Activated T-helper 1 cell treated with Interleukin-2 at 50 U/mL for 16 hours (primary cell): ENCODE measurements around the gene MRRF.
"Not testable (repeated sequence)": the region's sequence is repeated elsewhere in the genome, so short reads cannot be mapped to it uniquely, and the experiment has no call there.

Source experiments
- DNase-seq: peaks from one replicate; pipeline ENCODE4 v3.0.0-alpha.2; 2020; ENCODE audit warnings: low read depth

The MRRF gene

DNA sequence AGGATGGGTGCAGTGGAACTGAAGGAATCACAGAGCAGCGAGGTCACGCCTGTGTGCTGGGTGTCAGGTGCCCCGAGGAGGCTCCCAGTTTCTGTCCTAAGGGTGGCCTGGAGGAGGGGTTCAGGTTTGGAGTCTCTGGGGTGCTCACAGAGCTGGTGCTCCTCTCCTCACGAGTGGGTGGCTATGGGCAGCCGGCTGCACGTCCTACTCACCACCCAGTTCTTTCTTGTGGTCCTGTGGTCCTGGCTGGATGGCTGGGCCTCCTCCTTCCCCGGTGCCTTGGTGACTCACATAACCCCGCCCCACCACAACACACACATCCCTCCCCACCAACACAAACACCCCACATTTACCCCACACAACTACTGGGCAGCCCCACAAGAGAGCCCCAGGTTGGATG is 96.2 kb downstream of the MRRF start:
- DNase-seq = no peak

DNA sequence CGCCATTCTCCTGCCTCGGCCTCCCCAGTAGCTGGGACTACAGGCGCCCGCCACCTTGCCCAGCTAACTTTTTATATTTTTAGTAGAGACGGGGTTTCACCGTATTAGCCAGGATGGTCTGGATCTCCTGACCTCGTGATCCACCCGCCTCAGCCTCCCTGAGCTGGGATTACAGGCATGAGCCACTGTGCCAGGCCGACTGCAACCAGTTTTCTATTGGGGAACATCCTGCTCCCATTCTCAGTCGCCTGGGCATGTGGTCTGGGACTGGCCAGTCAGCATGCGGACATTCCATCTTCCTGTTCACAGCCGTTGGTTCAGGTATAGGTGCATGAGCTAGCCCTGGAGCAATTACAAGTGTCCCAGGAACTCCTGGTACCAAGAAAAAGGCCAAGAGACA is 98.4 kb downstream of the MRRF start:
- not testable (repeated sequence) for DNase-seq

DNA sequence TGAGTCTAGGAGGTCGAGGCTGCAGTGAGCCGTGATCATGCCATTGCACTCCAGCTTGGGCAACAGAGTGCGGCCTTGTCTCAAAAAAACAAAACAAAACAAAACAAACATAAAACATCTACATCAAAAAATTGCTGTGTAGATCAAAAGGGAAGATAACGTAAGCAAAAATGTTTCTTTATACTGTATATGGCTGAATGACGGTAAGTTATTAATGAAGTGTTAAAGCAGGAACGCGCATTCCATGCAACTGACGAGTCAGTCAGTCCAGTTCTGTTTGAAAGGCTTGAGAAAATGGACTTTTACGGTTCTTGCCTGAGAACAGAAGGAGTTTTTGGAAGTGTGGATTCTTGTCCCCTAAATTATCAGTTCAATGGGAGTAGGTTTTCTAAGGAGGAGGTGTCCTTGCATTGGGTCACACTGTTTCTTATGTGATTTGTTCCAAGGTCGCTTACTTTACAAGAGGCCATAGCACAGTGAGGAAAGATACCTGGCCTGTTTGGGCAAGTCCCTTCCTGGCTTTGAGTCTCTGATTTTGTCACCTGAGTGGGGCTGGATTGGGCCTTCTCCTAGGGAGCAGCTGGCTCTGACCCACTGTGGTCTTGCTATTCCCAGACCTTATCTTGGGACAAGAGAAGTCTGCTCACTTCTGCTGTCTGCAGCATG is 99.6 kb downstream of the MRRF start:
- no peak for DNase-seq

DNA sequence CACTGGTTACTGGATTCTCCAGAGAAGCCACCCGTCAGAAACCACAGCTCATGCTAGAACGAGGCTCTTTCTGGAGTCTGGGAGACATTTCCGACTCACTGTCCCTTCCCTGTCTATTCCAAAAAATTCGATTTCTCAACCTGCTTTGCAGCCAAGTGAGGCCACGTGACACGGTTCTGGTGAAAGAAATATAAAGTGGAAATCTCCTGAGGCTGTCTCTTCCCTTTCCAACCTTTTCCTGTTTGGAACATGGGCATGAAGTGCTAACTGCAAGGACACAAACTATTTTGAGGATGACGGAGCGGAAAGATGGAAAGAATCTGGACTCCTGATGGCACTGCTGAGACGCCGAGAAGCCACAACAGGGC is 100.1 kb downstream of the MRRF start:
- DNase-seq = no peak

DNA sequence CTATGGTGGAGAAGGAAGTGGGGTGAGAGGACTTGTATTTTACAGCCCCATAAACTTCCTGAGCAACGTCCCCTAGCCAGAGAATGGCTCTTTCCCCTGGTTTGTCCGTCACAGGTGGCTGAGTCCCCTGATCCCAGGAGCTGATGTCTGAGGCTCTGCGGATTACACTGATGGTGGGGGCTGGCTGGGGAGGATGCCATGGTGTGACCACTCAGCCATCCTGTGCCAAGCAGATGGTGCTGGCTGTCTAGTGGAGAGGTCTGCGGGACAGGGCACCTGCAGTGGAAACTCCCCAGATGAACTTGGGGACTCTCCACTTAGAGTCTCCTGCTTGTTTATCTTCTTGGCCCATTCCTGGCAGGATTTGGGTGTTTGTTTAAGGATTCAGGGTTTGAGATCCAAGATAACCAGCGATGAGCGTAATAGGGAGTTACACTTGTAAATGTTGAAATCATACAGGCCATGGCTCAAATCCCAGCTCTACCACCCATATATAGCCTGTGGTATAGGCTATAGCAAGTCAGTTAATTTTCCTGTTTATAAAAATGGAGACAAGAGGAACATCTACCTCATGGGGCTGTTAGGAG is 101.5 kb downstream of the MRRF start:
- DNase-seq = no peak

DNA sequence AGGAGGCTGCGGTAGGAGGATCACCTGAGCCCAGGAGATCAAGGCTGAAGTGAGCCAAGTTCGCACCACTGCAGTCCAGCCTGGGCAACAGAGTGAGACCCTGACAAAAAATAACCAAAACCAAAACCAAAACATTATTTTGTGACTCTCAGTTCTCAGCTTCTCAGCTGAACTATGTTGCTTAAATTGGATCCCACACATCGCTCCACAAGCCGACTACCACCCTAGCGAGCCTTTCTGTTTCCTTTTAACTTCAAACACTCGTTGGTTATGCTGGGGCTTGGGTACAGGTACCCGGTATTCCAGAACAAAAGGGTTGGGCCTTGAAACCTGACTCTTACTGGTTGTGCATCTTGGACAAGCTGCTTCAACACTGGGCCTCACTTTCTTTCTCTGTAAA is 102.4 kb downstream of the MRRF start:
- DNase-seq = no peak

DNA sequence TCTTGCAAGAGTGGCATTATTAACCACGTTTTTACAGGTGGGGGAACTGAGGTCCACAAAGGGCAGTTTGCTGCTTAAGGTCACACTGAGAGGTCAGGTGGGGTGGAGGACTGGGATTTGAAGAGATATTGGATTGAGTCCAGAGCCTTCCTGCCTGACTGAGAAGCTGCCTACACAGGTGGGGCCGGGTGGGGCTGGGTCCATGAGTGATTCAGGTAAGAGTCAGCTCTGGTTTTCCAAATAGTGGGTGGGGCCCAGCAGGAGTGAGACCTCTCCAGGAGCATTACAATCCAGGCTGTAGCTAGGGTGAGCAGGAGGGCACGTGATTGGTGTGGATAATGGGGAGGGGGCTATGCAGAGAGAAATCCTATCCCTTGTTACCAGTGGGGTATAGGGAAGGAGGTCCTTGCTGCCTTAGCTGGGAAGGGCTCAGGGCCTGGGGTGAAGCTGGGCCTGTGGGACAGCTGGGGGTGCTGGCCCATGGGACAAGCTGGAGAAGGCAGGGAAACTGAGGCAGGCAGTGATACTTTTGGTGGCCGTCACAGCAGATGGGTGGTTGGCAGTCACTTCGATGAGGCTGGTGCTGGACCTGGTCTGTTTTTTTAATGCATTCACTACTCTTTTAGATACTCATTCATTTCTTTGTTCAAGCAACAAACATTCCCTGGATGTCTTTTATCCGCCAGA is 103.2 kb downstream of the MRRF start:
- DNase-seq = no peak

DNA sequence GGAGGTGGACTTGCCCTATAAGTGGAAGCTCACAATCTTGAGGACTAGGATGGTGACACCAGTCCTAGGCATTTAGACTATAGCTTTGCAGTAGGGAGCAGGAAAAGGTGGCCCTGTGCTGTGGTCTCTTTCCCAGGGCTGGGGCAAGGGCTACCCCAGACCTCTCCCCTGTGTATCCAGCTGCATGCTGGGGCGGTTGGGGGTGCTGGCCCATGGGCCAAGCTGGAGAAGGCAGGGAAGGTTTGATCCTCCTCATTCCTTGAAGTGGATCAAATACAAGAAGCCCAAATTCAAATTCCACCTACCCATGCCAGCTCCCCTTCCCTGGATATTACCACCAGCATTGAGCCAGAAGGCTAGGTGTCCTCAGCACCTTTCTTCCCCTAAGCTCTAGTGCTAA is 104.0 kb downstream of the MRRF start:
- DNase-seq = no peak

DNA sequence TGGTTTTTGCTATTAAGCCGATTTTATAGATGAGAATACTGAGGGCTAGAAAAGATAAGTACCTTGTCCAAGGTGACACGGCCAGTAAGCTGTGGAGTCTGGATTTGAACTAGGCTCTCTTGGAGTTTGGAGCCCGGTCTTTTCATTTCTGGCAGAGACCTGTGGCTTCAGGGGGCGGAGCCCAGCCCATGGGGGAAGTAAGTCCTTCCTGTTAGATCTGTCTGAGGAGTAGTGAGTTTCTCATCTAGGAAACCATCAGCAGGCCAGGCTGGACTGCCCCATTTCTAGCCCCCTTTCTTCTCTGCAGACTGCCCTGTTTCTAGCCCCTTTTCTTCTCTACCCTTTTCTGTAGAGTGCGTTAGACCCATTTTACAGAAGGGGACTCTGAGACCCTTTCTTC is 105.6 kb downstream of the MRRF start:
- DNase-seq = no peak

DNA sequence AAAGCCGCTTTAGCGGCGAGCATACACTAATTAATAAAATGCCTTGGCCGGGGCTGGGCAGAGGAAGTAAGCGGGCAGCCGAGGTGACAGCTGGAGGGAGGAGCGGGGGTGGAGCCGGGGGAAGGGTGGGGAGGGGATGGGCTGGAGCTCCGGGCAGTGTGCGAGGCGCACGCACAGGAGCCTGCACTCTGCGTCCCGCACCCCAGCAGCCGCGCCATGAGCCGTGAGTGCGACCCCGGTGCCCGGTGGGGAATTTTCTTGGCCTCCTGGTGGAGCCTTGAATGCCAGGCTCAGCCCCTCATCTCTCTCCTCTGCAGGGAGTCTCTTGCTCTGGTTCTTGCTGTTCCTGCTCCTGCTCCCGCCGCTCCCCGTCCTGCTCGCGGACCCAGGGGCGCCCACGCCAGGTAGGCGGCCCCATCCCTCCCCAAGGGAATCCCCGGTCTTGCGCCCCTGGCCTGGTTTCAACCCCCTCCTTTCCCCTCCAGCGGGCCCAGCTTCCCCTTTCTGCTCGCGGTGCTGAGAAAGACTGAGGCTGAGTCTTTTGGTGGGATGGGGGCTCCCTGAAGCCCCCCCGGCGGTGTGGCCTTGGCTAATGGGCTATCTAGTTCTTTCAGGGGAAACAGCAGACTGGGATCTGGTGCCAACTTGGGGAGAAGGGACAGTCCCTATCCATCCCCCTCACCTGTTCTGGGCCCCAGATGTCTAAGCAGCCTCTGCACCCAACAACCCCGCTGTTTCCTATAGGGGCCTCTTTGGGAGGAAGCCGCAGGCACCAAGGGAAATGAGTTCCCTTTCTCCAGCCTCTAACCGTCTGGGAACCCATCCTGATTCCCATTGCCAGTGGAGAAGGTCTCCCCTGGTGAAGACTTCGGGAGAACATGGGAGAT is 106.4 kb downstream of the MRRF start, which contains the start of gene PTGS1:
Gene PTGS1 (plus strand): TSS at position 156 of the 887 bp plus-strand sequence. CDS start 61 bp downstream, at position 217.
- no peak for DNase-seq

DNA sequence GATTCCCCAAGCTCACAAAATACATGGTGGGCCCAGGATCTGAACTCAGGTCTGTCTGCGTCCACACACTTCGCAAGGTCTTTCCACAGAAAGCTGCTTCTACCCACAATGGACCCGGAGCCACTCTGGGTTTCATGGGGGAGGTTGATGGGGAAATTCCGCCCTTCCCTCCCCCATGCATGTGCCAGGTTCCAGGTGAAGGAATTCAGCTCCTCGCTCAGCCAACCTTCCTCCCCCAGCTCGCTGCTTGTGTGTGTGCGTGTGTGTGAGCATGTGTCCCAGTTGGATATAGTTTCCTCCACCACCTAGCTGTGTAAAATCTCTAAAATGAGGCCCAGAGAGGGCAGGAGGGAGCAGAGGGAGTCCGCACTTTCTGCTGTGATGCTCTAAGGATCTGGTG is 107.2 kb downstream of the MRRF start:
- DNase-seq = no peak

DNA sequence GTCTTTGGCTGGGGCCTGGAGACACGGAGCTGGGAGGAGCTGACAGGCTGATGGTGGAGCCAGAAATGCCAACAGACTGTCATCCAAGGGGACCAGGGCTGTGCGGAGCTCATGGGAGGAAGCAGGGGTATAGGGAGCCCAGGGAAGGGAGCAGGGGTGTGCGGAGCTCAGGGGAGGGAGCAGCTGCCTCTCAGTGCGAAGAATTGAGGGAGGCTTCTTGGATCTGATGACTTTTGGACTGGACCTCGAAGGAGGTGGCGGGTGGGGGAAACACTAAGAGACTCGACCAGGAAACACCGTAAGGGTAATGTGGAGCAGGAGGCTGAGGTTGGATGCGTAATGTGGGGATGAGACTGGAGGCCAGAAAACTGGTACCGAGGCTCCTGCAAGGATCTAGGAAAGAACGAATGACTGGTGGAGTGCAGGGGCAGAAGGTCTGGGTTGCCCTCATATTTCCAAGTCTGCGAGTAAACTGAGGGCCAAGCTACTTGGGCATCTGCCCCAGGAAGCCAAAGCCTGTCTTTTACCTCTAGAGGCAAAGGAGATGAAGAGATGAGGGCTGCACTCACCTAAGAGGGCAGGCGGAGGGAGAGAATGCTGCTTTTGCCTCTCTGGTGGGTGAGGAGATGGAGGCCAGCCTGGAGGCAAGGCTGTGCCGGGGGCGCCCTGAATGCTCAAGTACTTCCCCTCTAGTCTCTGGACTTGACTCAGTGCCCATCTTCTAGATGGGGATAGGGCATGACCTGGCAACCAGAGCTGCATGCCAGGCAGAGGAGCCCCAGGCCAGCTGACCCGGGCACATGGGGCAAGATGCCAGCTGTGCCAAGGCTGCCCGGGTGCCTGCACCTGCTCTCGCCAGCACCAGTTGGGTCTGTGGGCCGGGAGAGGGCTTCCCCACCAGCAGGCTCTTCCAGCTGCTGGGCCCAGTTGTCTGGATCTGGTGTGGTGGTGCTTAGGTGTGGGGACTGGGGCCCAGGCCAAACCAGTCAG is 108.5 kb downstream of the MRRF start:
- no peak for DNase-seq

DNA sequence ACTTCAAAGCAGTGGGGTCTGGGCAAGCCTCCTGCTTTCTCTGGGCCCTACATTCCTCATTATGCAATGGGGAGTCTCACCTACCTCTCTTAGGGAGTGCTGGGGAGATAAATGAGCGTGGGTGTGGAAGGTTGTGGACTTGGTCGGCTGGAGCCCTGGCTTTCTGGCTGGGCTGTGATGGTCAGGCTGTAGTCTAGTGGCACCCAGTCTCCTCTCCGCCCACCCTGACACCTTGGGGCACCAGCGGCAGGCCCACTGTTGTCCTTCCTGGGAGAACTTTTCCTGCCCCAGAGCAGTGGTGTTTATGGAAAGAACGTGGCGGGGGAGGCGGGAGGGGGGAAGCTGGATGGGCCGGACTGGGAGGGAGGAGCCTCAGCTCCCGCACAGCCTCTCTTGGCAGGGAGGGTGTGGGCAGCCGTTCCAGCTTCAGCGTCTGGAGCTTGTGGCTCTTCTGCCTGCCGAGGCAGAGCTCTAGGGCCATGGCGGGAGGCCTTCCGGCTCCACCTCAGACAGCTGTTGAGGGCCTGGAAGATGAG is 110.3 kb downstream of the MRRF start:
- no peak for DNase-seq

DNA sequence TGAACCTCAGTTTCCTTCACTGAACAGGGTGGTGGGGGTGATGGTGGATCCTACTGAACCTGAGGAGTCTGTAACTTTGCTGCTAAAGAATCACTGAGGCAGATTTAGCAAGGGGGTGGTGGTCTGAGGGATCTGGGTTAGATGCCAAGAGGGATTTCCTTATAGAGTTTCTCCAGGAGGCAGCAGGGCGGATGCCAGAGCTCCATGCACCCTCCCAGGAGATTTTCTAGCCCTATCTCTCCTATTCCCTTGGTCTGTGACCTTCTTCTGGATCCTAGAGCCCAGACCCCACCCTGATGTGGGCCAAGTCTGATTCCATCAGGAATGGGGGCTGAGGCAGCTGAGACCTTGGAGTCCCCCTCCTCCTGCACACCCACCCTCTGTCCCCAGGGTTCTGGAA is 112.1 kb downstream of the MRRF start:
- no peak for DNase-seq

DNA sequence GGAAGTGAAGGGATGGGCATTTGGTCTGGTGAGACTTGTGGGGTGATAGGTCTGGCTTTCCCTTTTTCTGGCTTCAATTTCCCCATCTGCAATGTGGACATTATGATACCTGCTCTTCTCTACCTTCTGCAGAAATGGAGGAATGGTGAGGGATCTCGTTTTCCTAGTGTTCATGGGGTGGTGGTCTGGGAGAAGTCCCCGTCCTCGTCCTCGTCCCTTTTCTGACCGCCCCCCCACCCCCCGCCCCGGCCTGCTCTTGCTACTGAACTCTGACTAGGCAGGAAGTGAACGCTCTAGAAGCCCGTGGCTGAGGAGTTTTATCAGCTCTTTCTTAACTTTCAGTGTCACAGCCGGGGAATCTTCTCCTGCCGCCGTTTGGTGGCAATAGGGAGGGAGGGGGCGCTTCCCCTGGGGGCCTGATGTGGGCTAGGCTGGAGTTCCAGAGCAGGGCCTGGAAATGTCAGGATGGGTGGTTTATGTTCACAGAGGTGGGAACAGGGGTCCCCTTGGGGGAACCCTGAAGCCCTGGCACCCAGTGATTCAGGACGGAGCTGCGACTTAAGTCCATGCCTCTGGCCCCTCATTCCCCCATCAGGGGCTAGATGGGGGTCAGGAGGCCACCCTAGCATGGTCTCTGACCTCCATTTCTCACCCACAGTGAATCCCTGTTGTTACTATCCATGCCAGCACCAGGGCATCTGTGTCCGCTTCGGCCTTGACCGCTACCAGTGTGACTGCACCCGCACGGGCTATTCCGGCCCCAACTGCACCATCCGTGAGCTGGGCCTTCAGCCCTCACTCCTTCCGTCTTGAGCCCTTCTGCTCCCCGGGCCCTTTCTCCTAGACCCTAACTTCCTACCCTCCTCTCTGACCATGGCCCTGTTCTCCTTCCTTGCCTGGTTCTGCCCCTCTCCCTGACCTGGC is 112.8 kb downstream of the MRRF start:
- no peak for DNase-seq

DNA sequence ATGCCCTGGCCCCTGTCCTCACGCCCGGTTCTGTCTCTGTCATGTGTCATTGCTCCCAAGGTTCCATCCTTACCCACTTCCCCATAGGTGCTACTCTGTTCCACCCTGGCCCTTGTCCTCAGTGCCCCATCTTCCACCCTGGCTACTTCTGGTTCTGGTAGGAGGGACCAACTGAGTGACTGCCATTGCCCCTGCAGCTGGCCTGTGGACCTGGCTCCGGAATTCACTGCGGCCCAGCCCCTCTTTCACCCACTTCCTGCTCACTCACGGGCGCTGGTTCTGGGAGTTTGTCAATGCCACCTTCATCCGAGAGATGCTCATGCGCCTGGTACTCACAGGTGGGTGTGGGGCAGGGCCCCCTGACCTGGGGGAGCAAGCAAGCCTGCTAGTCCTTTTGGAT is 113.6 kb downstream of the MRRF start:
- no peak for DNase-seq

DNA sequence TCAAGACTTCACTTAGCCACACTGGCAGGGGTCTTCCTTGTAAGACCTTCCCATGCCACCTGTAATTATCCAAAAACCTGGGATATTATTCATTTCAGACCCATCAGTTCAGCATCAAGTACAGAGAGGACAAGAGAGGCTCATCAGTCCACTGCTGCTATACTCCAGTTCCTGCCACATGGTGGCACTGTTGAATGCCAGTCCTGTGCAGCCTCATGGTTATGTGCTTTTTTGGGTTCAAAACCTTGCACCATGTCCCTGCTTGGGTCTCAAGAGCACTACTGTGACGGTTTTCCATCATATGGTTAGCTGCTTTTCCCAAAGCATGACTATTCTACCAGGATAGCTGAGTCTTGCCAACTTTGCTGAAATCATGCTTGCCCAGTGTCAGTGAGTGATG is 114.7 kb downstream of the MRRF start:
- DNase-seq = no peak

DNA sequence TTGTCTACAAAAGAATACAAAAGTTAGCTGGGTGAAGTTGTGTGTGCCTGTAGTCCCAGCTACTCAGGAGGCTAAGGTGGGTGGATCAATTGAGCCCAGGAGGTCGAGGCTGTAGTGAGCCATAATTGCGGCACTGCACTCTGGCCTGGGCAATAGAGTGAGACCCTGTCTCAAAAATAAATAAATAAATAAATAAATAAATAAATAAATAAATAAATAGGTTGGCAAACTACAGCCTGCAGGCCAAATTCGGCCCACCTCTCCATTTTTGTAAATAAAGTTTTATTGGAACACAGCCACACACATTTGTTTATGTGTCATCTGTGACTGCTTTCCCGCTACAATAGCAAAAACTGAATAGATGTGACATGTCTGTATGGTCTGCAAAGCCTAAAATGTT is 115.6 kb downstream of the MRRF start:
- DNase-seq = no peak
